GM18868 (cell line): ENCODE results near the gene UCKL1.
A peak's percentile ranks its signal among the peaks of the same experiment; 100 is the strongest.
"Not testable (repeated sequence)": the region's sequence is repeated elsewhere in the genome, so short reads cannot be mapped to it uniquely, and the experiment has no call there.

Experiments
- ATAC-seq: cut with Tn5 transposase; IDR thresholded peaks from one replicate; pipeline ENCODE4 v1.9.1; 2021; ENCODE audit warnings: mild to moderate bottlenecking, moderate library complexity; ENCODE audit not compliant: unreplicated experiment

Gene UCKL1

GRCh38 chr20:63929071-63929470 is 27.1 kb downstream of the UCKL1 start:
- ATAC-seq: no peak

GRCh38 chr20:63926298-63926697 is 29.9 kb downstream of the UCKL1 start:
- ATAC-seq: no peak

DNA sequence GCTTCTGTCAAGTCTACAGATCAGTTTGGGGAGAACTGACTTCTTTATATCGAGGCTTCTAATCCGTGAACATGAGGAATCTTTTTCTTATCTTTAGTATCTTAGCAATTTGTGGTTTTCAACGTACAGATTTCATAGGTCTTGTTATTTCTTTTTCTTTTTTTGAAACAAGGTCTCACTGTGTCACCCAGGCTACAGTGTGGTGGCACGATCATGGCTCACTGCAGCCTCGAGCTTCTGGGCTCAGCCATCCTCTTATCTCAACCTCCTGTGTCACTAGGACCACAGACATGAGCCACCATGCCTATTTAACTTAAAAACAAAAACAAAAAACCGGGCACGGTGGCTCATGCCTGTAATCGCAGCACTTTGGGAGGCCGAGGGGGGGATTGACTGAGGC is 32.0 kb downstream of the UCKL1 start:
- no peak for ATAC-seq

GRCh38 chr20:63923651-63924050 is 32.6 kb downstream of the UCKL1 start:
- no peak for ATAC-seq

DNA sequence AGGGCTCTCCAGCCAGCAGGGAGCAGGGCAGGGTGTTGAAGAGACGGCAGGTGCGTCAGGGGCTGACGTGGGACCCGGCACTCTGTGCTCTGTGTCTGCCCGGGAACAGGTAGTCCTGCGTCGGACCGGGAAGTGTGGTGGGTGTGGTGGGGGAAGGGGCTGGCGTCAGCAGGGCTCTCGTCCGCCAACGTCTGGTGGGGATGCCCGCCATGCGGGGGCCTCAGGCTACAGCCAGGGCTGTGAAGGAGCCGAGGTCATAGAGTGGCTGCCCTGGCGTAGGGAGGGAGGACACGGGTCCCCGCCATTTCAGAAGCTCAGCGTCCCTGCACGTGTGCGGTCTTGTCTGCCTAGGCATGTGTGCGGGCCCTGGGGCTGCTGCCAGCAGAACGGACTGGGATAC is 36.0 kb downstream of the UCKL1 start:
- ATAC-seq: no peak

- no peak for ATAC-seq
Observed at GRCh38 chr20:63919130-63919529, 37.1 kb downstream of the UCKL1 start.

GRCh38 chr20:63917811-63918210 is 38.4 kb downstream of the UCKL1 start:
- ATAC-seq: no peak

DNA sequence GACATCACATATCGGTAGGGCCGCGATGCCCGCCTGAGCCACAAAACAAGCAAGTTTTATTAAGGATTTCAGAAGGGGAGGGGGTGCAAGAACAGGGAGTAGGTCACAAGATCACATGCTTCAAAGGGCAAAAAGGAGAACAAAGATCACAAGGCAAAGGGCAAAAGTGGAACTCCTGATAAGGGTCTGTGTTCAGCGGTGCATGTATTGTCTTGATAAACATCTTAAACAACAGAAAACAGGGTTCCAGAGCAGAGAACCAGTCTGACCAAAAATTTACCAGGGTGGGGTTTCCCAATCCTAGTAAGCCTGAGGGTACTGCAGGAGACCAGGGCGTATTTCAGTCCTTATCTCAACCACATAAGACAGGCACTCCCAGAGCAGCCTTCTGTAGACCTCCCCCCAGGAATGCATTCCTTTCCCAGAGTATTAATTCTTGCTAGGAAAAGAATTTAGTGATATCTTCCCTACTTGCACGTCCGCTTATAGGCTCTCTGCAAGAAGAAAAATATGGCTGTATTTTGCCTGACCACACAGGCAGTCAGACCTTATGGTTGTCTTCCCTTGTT is 39.8 kb downstream of the UCKL1 start:
- not testable (repeated sequence) for ATAC-seq

DNA sequence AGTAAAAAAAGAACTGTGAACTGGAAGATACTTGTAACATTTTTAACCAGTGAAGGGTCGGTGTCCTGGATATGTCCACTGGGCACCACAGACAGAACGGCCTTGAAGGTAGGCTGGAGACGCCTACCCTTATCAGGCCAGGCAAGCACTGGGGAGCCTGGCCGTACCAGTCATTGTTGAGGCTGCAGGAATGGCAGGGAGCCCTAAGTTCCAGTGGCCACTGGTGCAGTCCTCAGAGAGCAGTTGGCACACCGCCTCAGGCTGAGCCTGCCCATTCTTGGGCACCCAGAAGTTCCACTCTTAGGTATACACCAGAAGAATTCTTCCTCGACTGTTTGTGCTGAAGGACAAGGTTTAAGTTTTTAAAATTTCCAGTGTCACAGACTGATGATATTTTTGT is 40.7 kb downstream of the UCKL1 start:
- no peak for ATAC-seq

DNA sequence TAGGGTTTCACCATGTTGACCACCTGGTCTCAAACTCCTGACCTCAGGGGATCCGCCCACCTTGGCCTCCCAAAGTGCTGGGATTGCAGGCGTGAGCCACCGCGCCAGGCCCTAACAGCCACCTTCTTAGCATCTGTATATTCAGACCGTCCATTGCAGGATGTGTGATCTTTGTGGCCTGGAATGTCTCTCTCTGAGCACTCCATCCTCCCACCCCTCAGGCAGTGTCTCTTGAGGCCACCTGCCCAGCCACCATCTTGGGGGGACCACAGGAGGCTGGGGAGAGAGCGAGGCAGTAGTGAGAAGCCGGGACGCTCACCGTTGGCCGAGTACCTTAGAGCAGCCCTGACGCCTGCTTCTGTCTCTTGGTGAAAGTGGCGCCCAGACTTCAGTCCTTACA is 42.4 kb downstream of the UCKL1 start:
- ATAC-seq: no peak

DNA sequence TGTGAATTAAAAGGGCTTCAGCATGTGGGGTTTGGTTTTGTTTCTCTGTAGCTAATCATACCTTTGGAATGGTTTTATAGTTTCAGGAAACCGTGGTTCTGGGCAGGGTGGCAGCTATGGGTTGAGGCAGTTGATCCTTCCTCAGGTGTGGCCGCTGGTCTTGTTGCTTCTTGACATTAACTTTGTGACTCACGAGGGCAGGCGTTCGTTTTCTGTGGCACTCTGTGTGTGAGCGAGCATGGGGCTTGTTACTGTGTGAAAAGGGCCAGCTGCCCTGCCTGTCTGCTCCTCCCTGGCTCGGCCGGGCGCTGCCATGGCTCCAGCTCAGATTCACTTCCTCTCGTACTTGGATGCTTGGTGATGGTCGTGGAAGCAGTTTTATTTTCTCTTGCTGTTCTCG is 45.0 kb downstream of the UCKL1 start:
- ATAC-seq: no peak

DNA sequence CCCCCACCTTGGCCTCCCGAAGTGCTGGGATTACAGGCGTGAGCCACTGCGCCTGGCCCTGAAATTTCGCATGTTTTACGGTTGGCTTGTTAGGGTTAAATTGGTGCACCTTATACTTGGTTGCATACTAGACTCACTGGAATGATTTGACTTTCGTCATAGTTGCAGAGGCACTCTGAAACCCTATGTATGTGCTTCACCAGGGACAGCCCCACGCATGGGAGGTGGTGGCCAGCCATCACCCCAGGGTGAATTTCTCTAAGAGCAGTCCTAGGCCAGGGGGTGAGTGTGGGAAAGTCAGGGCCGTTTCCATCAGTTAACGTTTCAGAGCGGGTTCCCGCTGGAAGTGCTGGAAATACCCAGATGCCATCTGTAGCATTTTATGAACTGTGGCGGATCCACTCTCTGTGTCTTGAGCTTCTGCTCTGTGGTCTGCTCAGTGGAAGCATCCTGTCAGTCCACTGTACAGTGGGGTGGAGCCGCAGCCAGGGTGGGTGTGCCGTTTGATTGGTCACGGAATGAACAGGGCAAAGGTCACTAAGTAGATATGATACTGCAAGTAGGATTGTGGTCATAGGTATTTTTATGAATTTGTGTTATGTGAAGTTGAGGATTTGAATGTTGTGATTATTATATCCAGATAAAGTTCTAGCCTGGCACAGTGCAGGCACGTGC is 48.1 kb downstream of the UCKL1 start:
- peak; percentile 59 for ATAC-seq

GRCh38 chr20:63903796-63904561 is 52.2 kb downstream of the UCKL1 start:
- no peak for ATAC-seq

DNA sequence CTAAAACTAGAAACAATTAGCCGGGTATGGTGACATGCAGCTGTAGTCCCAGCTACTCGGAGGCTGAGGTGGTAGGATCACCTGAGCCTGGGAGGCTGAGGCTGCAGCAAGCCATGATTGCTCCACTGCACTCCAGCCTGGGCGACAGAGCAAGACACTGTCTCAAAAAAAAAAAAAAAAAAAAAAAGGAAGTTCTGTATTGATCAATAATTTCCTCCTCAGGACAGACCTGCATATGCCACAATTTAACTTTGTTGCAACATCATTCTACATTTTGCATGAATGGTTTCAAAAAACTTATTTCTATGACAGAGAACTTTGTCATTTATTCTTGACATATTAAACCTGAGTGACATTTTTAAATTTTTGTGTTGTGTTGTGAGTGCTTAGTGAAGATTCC is 55.8 kb downstream of the UCKL1 start:
- no peak for ATAC-seq

- ATAC-seq: no peak
Observed at GRCh38 chr20:63898882-63899558, 57.2 kb downstream of the UCKL1 start.

- ATAC-seq: no peak
Observed at GRCh38 chr20:63897978-63898561, 58.1 kb downstream of the UCKL1 start.

DNA sequence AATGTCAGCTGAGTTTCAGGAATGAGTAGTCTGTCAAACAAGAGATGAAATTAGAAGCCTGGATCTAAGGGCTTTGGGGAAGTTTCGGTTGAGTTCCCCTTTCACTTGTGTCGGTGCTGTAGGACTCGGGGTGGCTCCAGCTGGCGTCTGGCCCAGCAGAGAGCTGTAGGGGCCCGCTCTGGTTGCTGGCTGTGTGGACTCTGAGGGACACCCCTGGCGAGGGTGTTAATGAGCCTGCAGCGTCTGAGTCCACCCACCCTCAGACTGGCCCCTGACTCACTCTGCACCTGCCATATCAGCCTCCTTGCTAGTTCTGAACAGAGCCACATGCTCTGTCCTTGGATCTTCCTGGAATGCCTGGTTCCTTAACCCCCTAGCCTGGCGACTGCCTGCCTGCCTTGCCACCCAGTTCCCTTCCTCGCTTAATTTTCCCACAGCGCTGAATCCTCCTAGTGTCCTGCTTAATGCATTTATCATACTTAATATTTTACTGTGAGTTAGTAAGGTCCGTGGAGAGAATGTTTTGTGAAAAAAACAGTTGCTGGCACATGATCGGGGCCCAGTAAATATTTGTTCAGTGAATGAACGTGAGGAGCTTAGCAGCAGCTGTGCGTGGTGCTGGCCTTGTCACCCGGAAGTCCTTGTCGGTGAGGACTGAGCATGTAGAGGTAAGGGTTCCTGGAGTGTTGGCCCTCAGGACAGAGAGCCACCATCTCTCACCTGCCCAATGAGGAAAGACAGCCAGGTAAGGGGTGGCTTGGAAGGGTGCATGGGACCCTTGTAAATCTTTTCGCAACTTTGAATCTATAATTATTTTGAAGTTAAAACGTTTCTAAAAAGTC is 59.7 kb downstream of the UCKL1 start:
- peak; percentile 39 for ATAC-seq

DNA sequence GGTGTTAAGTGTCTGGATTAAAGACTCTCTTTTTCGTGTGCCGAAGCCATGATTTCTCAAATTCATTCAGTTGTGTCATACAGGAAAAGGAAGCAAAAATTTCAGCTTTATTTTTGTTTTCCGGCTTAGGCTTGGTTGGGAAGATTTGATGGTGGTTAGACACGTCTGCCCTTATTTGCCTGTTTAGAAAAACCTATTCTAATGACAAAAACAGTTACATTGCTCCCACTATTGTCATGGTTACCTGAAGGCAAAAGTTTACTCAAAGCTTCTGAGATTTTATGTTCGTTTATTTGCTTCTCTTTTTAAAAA is 60.3 kb downstream of the UCKL1 start:
- no peak for ATAC-seq

GRCh38 chr20:63895202-63895951 is 60.8 kb downstream of the UCKL1 start:
- peak; percentile 6 for ATAC-seq
